SK-N-SH (cell line): ENCODE data around the gene SPOCK3. TPM values are rescaled to one million over a fixed set of nuclear protein-coding genes. Genes with fewer than 3 reads are reported as not detected.

ENCODE experiments used
- CTCF ChIA-PET: fragments of 300-600, 350-600 bp; formaldehyde crosslinking; extraction: SDS; loops from one replicate; lab custom pipeline; 2021; lab: Yijun Ruan, JAX
- POLR2A ChIA-PET: fragments of 350-600 bp; sonication (Branson Sonifier 250); formaldehyde crosslinking; extraction: SDS; loops from one replicate; lab custom pipeline; 2020; ENCODE audit warnings: antibody characterized with exemption, inconsistent platforms; lab: Yijun Ruan, JAX
- DNase-seq: peaks from one replicate; pipeline ENCODE4 v3.0.0; 2012
- H2AFZ ChIP-seq: fragments of 200-600 bp; sonication (generic); 2 replicates; pipeline ENCODE4 v1.8.1; 2016; ENCODE audit warnings: antibody characterized with exemption, mild to moderate bottlenecking, low read depth
- H3F3A ChIP-seq: fragments of 200-600 bp; sonication (generic); replicated peaks from 2 replicates; pipeline ENCODE3; 2016; ENCODE audit warnings: antibody characterized with exemption, mild to moderate bottlenecking; ENCODE audit not compliant: insufficient read depth
- H3K27ac ChIP-seq, 2 experiments: fragments of 200-500 bp in 1 of 2; fragments of 200-600 bp in 1 of 2; sonication (Bioruptor generic) in 1 of 2; sonication (generic), shearing (Covaris generic) in 1 of 2; 2 replicates each; pipeline versions ENCODE4 v1.5.1 to v1.6.1; 2014 to 2016; ENCODE audit warnings: low read depth in 2 of 2, inconsistent platforms in 1 of 2, low read length in 1 of 2, mild to moderate bottlenecking in 1 of 2, mixed read lengths in 1 of 2
- H3K27me3 ChIP-seq: fragments of 200-600 bp; sonication (generic), shearing (Covaris generic); 2 replicates; pipeline ENCODE4 v1.6.1; 2016; ENCODE audit warnings: mixed run types; ENCODE audit not compliant: insufficient read depth
- H3K36me3 ChIP-seq, 2 experiments: fragments of 200-500 bp in 1 of 2; fragments of 200-600 bp in 1 of 2; sonication (Bioruptor generic) in 1 of 2; sonication (generic) in 1 of 2; replicated peaks in 1 of 2; 2 replicates each; pipeline versions ENCODE3 to v1.5.1; 2014 to 2016; ENCODE audit warnings: low read length in 1 of 2, mild to moderate bottlenecking in 1 of 2; ENCODE audit not compliant: insufficient read depth in 2 of 2, control insufficient read depth in 1 of 2
- H3K4me1 ChIP-seq, 2 experiments: fragments of 200-500 bp in 1 of 2; fragments of 200-600 bp in 1 of 2; sonication (Bioruptor generic) in 1 of 2; sonication (generic), shearing (Covaris generic) in 1 of 2; 2 replicates each; pipeline versions ENCODE4 v1.5.1 to v1.6.1; 2014 to 2016; ENCODE audit warnings: low read depth in 1 of 2, low read length in 1 of 2, mixed run types in 1 of 2; ENCODE audit not compliant: insufficient read depth in 2 of 2, control insufficient read depth in 1 of 2
- H3K4me2 ChIP-seq: fragments of 200-600 bp; sonication (generic), shearing (Covaris generic); 2 replicates; pipeline ENCODE4 v1.6.1; 2017; ENCODE audit warnings: mixed run types
- H3K4me3 ChIP-seq, 2 experiments: fragments of 200-500 bp in 1 of 2; fragments of 200-600 bp in 1 of 2; sonication (Bioruptor generic) in 1 of 2; sonication (generic), shearing (Covaris generic) in 1 of 2; 2 replicates each; pipeline versions ENCODE4 v1.5.1 to v1.8.1; 2014 to 2016; ENCODE audit warnings: low read depth in 2 of 2, inconsistent platforms in 1 of 2, low read length in 1 of 2, mild to moderate bottlenecking in 1 of 2, mixed read lengths in 1 of 2, moderate library complexity in 1 of 2
- H3K79me2 ChIP-seq: fragments of 200-600 bp; sonication (generic); 2 replicates; pipeline ENCODE4 v1.8.1; 2017; ENCODE audit warnings: mild to moderate bottlenecking; ENCODE audit not compliant: insufficient read depth
- H3K9ac ChIP-seq: fragments of 200-600 bp; sonication (generic); 2 replicates; pipeline ENCODE4 v1.6.1; 2017; ENCODE audit warnings: mixed run types
- H3K9me2 ChIP-seq: fragments of 200-600 bp; sonication (generic); 2 replicates; pipeline ENCODE4 v1.6.1; 2017; ENCODE audit warnings: mixed run types
- H3K9me3 ChIP-seq: fragments of 200-600 bp; sonication (generic); 2 replicates; pipeline ENCODE4 v1.6.1; 2017; ENCODE audit warnings: mixed run types, mild to moderate bottlenecking, moderate library complexity
- H4K20me1 ChIP-seq: fragments of 200-600 bp; sonication (generic); 2 replicates; pipeline ENCODE4 v1.6.1; 2017; ENCODE audit warnings: mild to moderate bottlenecking, mixed run types; ENCODE audit not compliant: insufficient read depth
- CHD2 ChIP-seq: fragments of 150-350 bp; IDR thresholded peaks from 2 replicates; pipeline ENCODE4 v1.6.1; 2018; ENCODE audit warnings: low read length; ENCODE audit not compliant: partially characterized antibody
- FOSL2 ChIP-seq: IDR thresholded peaks from 2 replicates; pipeline ENCODE4 v1.4.0; 2012; ENCODE audit warnings: low read depth, mild to moderate bottlenecking, moderate library complexity, borderline replicate concordance
- FOXJ3 ChIP-seq: sonication (generic); formaldehyde crosslinking; IDR thresholded peaks from 2 replicates; pipeline ENCODE4 v1.5.1; 2020; ENCODE audit warnings: mild to moderate bottlenecking, missing genetic modification reagents
- GABPA ChIP-seq: IDR thresholded peaks from 2 replicates; pipeline ENCODE4 v1.4.0; 2012; ENCODE audit warnings: low read depth, mild to moderate bottlenecking
- GATA2 ChIP-seq: sonication (generic); formaldehyde crosslinking; IDR thresholded peaks from 2 replicates; pipeline ENCODE4 v1.5.0; 2020; ENCODE audit warnings: mild to moderate bottlenecking, missing genetic modification reagents
- IRF3 ChIP-seq: fragments of 150-350 bp; IDR thresholded peaks from 2 replicates; pipeline ENCODE4 v1.6.1; 2016; ENCODE audit warnings: mild to moderate bottlenecking, low read depth, low read length
- NFIC ChIP-seq: IDR thresholded peaks from 2 replicates; pipeline ENCODE4 v1.4.0; 2012; ENCODE audit warnings: borderline replicate concordance
- NRF1 ChIP-seq: IDR thresholded peaks from 2 replicates; pipeline ENCODE4 v1.6.1; 2012; ENCODE audit warnings: low read depth, mild to moderate bottlenecking, low read length
- RAD21 ChIP-seq: IDR thresholded peaks from 2 replicates; pipeline ENCODE4 v1.6.1; 2012; ENCODE audit warnings: mild to moderate bottlenecking, low read length
- RXRA ChIP-seq: IDR thresholded peaks from 2 replicates; pipeline ENCODE4 v1.4.0; 2012; ENCODE audit warnings: low read depth, mild to moderate bottlenecking, borderline replicate concordance
- TAF1 ChIP-seq: IDR thresholded peaks from 2 replicates; pipeline ENCODE4 v1.6.1; 2012; ENCODE audit warnings: low read depth, mild to moderate bottlenecking, low read length, moderate library complexity, borderline replicate concordance
- TEAD4 ChIP-seq: IDR thresholded peaks from 2 replicates; pipeline ENCODE4 v1.4.0; 2012; ENCODE audit warnings: mild to moderate bottlenecking, borderline replicate concordance; ENCODE audit not compliant: insufficient read depth
- USF1 ChIP-seq: IDR thresholded peaks from 2 replicates; pipeline ENCODE4 v1.4.0; 2012; ENCODE audit warnings: low read depth, borderline replicate concordance
- USF2 ChIP-seq: fragments of 150-350 bp; IDR thresholded peaks from 2 replicates; pipeline ENCODE4 v1.6.1; 2017; ENCODE audit warnings: antibody characterized with exemption, low read length, low read depth, borderline replicate concordance
- ZBTB33 ChIP-seq: IDR thresholded peaks from 2 replicates; pipeline ENCODE4 v1.4.0; 2012; ENCODE audit warnings: low read depth, borderline replicate concordance
- WGBS: methylation state at CpG from one replicate; pipeline ENCODE4 v1.1.6; 2017; ENCODE audit warnings: low lambda C conversion rate; 5-methylcytosine and 5-hydroxymethylcytosine counted together
- polyA plus RNA-seq, 3 experiments: library from polyadenylated mRNA; depleted of rRNA; stranded (reverse); fragments of >200 nt; gene quantifications; 2 replicates each; pipeline ENCODE4 v1.2.3, GENCODE V29; 2012

SPOCK3 gene
- polyA plus RNA-seq, 1 of the 3 experiments (the other 2 are of a cell fraction) = not detected

GRCh38 chr4:167150587-167150986 is 83.7 kb downstream of the SPOCK3 start:
- TF ChIP-seq ZBTB33 = no peak
- TF ChIP-seq NRF1 = no peak
- no peak for TF ChIP-seq IRF3
- TF ChIP-seq TEAD4 = no peak
- no peak for TF ChIP-seq FOXJ3 (CRISPR knock-in tag)
- no peak for TF ChIP-seq RXRA
- no peaks in the 10 kb centered on the region for H3K27me3 ChIP-seq
- no peaks in the 10 kb centered on the region for H4K20me1 ChIP-seq
- H3K9me2 ChIP-seq = no peaks in the 10 kb centered on the region
- H3K27ac ChIP-seq = no peak overlapping the region
- CTCF ChIA-PET = no interaction called here
- H3K4me3 ChIP-seq = no peak overlapping the region
- no peak overlapping the region for H3K9ac ChIP-seq
- WGBS = 43% methylated on average over 4 of the region's 4 CpGs
- no peaks in the 10 kb centered on the region for H3K4me1 ChIP-seq
- H3F3A ChIP-seq = no peaks in the 10 kb centered on the region
- no peak overlapping the region for H2AFZ ChIP-seq
- no peaks in the 10 kb centered on the region for H3K36me3 ChIP-seq
- H3K79me2 ChIP-seq = no peaks in the 10 kb centered on the region
- no peaks in the 10 kb centered on the region for H3K9me3 ChIP-seq
- DNase-seq = no peak
- no peak overlapping the region for H3K4me2 ChIP-seq
- POLR2A ChIA-PET = no interaction called here

GRCh38 chr4:167144605-167145004 is 89.7 kb downstream of the SPOCK3 start:
- DNase-seq = no peak
- Histone ChIP-seq H3K4me3 (no peak overlapping the region), H4K20me1 (no peaks in the 10 kb centered on the region), H3K9me3 (no peaks in the 10 kb centered on the region), H3K79me2 (no peaks in the 10 kb centered on the region), H3K27ac (no peak overlapping the region), H3K9me2 (no peaks in the 10 kb centered on the region), H3K4me2 (no peak overlapping the region), H3K27me3 (no peaks in the 10 kb centered on the region), H3K9ac (no peak overlapping the region), H3K4me1 (no peaks in the 10 kb centered on the region), H2AFZ (no peak overlapping the region), H3F3A (no peaks in the 10 kb centered on the region), H3K36me3 (no peaks in the 10 kb centered on the region)
- 0% methylated on average over 1 of the region's 1 CpG for WGBS
- CTCF ChIA-PET = interaction anchor here (0.6 kb wide), 1 partner anchor 22 kb away, joined by 3 read pairs; no protein-coding TSS in a partner anchor
- POLR2A ChIA-PET = no interaction called here
- TF ChIP-seq ZBTB33 = no peak
- TF ChIP-seq FOSL2 = no peak
- no peak for TF ChIP-seq TAF1
- no peak for TF ChIP-seq NRF1
- no peak for TF ChIP-seq CHD2
- TF ChIP-seq GABPA = no peak
- TF ChIP-seq USF2 = no peak
- no peak for TF ChIP-seq USF1
- no peak for TF ChIP-seq NFIC
- TF ChIP-seq GATA2 (CRISPR knock-in tag) = no peak
- no peak for TF ChIP-seq RAD21
